Esophagus squamous epithelium (tissue), 5 donors: ENCODE results near the gene ZFAND3. TPM values are rescaled to one million over a fixed set of nuclear protein-coding genes. Genes with fewer than 3 reads are reported as not detected.

Source experiments
- DNase-seq: peaks from one replicate; lab custom pipeline; 2025; lab: John Stamatoyannopoulos, UW
- H3K27ac ChIP-seq, 4 donors: fragments of 200-600 bp; sonication (generic); one replicate each; pipeline ENCODE4 v1.5.1; 2016 to 2019; ENCODE audit warnings: mild to moderate bottlenecking in 1 of 4
- H3K27me3 ChIP-seq, 4 donors: fragments of 200-600 bp; sonication (generic); 1 replicate in 3 of 4; 2 replicates in 1 of 4; pipeline versions ENCODE4 v1.5.1 to v1.6.0; 2017 to 2021; ENCODE audit warnings: antibody characterized with exemption in 1 of 4
- H3K36me3 ChIP-seq, 3 donors: fragments of 200-600 bp; sonication (generic); one replicate each; pipeline ENCODE4 v1.5.1; 2016 to 2019
- H3K4me1 ChIP-seq, 3 donors: fragments of 200-600 bp; sonication (generic); one replicate each; pipeline ENCODE4 v1.5.1; 2017 to 2019
- H3K4me3 ChIP-seq, 4 donors: fragments of 200-600 bp; sonication (generic); 1 replicate in 3 of 4; 2 replicates in 1 of 4; pipeline ENCODE4 v1.5.1; 2016 to 2019; ENCODE audit warnings: mild to moderate bottlenecking in 2 of 4, moderate library complexity in 1 of 4
- H3K9me3 ChIP-seq, 3 donors: fragments of 200-600 bp; sonication (generic); one replicate each; pipeline ENCODE4 v1.5.1; 2016 to 2019
- CTCF ChIP-seq, 6 experiments: fragments of 450-650 bp in 4 of 6; fragments of 200-600 bp in 2 of 6; sonication (generic) in 2 of 6; IDR thresholded peaks; one replicate each; pipeline ENCODE4 v1.5.1; 2016 to 2019; ENCODE audit warnings: antibody characterized with exemption in 6 of 6, mild to moderate bottlenecking in 4 of 6, moderate library complexity in 4 of 6
- POLR2A ChIP-seq, 4 donors: fragments of 450-650 bp; IDR thresholded peaks; one replicate each; pipeline ENCODE4 v1.6.1; 2017; ENCODE audit warnings: antibody characterized with exemption in 4 of 4, mild to moderate bottlenecking in 4 of 4, moderate library complexity in 3 of 4
- WGBS, 2 donors: methylation state at CpG; one replicate each; pipeline ENCODE4 v1.1.5; 2018; 5-methylcytosine and 5-hydroxymethylcytosine counted together
- intact Hi-C: fragments of 100-400 bp; cut with DNase I; formaldehyde crosslinking; loops from one replicate; pipeline ENCODE4 v1.15.0; 2022
- total RNA-seq, 4 donors: library from RNA; depleted of rRNA; stranded (reverse); fragments of >200 nt; gene quantifications; one replicate each; pipeline ENCODE4 v1.1.0, GENCODE V29; 2016
- donor health status: DM: yes; HTN: yes; CAD: no.

ZFAND3 gene
- total RNA-seq, 4 donors from 2014 or later = 15.7 to 23.8 (median 20.9) TPM

GRCh38 chr6:37923514-37923913 is 104.0 kb downstream of the ZFAND3 start:
- Histone ChIP-seq H3K4me1 (peaks cover 0 to 22% (median 9%) of the 10 kb centered on the region in 3 donors), H3K27me3 (no peaks in the 10 kb centered on the region), H3K27ac (no peak overlapping the region), H3K4me3 (no peak overlapping the region), H3K9me3 (no peaks in the 10 kb centered on the region), H3K36me3 (no peaks in the 10 kb centered on the region)
- no peak for TF ChIP-seq POLR2A (IDR thresholded peaks at IDR 0.05)
- no peak for TF ChIP-seq CTCF (IDR thresholded peaks at IDR 0.05)
- intact Hi-C loops = no loop called here
- no peak for DNase-seq

- no peaks in the 10 kb centered on the region for H3K9me3 ChIP-seq
- WGBS, 2 donors = 84 to 86% methylated on average over 4 of the region's 4 CpGs
- H3K27me3 ChIP-seq = no peaks in the 10 kb centered on the region
- no peak for DNase-seq
- peaks cover 0 to 3% (median under 1%) of the 10 kb centered on the region in 3 donors for H3K36me3 ChIP-seq
- no peak overlapping the region for H3K27ac ChIP-seq
- intact Hi-C loops = no loop called here
- TF ChIP-seq CTCF (IDR thresholded peaks at IDR 0.05) (no peak), POLR2A (IDR thresholded peaks at IDR 0.05) (no peak)
- no peak overlapping the region for H3K4me3 ChIP-seq
- peaks cover 0 to 13% (median 0%) of the 10 kb centered on the region in 3 donors for H3K4me1 ChIP-seq
These were observed 107.1 kb downstream of the ZFAND3 start for GRCh38 chr6:37926661-37927060.

GRCh38 chr6:37928217-37928616 is 108.7 kb downstream of the ZFAND3 start:
- WGBS, 2 donors = 87 to 89% methylated on average over 4 of the region's 4 CpGs
- no peaks in the 10 kb centered on the region for H3K9me3 ChIP-seq
- DNase-seq = no peak
- peaks cover 0 to 10% (median 3%) of the 10 kb centered on the region in 3 donors for H3K36me3 ChIP-seq
- intact Hi-C loops = no loop called here
- H3K4me3 ChIP-seq = no peak overlapping the region
- no peaks in the 10 kb centered on the region for H3K27me3 ChIP-seq
- no peak overlapping the region for H3K27ac ChIP-seq
- TF ChIP-seq POLR2A (IDR thresholded peaks at IDR 0.05) (no peak), CTCF (IDR thresholded peaks at IDR 0.05) (no peak)
- H3K4me1 ChIP-seq = peaks cover 0 to 4% (median 0%) of the 10 kb centered on the region in 3 donors

GRCh38 chr6:37930288-37930971 is 110.9 kb downstream of the ZFAND3 start:
- 81 to 95% methylated on average over 4 of the region's 4 CpGs for WGBS, 2 donors
- intact Hi-C loops = no loop called here
- no peaks in the 10 kb centered on the region for H3K27me3 ChIP-seq
- TF ChIP-seq POLR2A (IDR thresholded peaks at IDR 0.05) = no peak
- no peak for TF ChIP-seq CTCF (IDR thresholded peaks at IDR 0.05)
- no peaks in the 10 kb centered on the region for H3K4me1 ChIP-seq
- DNase-seq = no peak
- peaks cover 0 to 10% (median 3%) of the 10 kb centered on the region in 3 donors for H3K36me3 ChIP-seq
- no peak overlapping the region for H3K27ac ChIP-seq
- H3K4me3 ChIP-seq = no peak overlapping the region
- no peaks in the 10 kb centered on the region for H3K9me3 ChIP-seq

GRCh38 chr6:37931066-37931465 is 111.5 kb downstream of the ZFAND3 start:
- WGBS, 2 donors = 88 to 89% methylated on average over 1 of the region's 1 CpG

More at GRCh38 chr6:37931066-37931465, 111.5 kb downstream of the ZFAND3 start:
- H3K27me3 ChIP-seq = no peaks in the 10 kb centered on the region
- DNase-seq = no peak
- H3K27ac ChIP-seq = no peak overlapping the region
- no peak overlapping the region for H3K4me3 ChIP-seq
- intact Hi-C loops = no loop called here
- H3K9me3 ChIP-seq = no peaks in the 10 kb centered on the region
- peaks cover 0 to 10% (median 3%) of the 10 kb centered on the region in 3 donors for H3K36me3 ChIP-seq
- TF ChIP-seq POLR2A (IDR thresholded peaks at IDR 0.05) = no peak
- TF ChIP-seq CTCF (IDR thresholded peaks at IDR 0.05) = no peak
- H3K4me1 ChIP-seq = no peaks in the 10 kb centered on the region
